Gastroesophageal sphincter (tissue), 3 donors: ENCODE results near the gene ACAN.

Source experiments
- CTCF ChIP-seq, 4 experiments: fragments of 200-600 bp in 2 of 4; fragments of 450-650 bp in 2 of 4; sonication (generic) in 1 of 4; IDR thresholded peaks; one replicate each; pipeline ENCODE4 v1.5.1; 2017 to 2019; ENCODE audit warnings: antibody characterized with exemption in 4 of 4, mild to moderate bottlenecking in 2 of 4, moderate library complexity in 2 of 4
- EP300 ChIP-seq: sonication (generic); formaldehyde crosslinking; IDR thresholded peaks from one replicate; pipeline ENCODE4 v1.6.1; 2017; ENCODE audit warnings: antibody characterized with exemption, mild to moderate bottlenecking
- POLR2A ChIP-seq, 2 donors: fragments of 450-650 bp; IDR thresholded peaks; one replicate each; pipeline ENCODE4 v1.6.1; 2017; ENCODE audit warnings: antibody characterized with exemption in 2 of 2, mild to moderate bottlenecking in 2 of 2, moderate library complexity in 1 of 2

GRCh38 chr15:88920186-88920891, 117.1 kb downstream of the ACAN start:
- TF ChIP-seq POLR2A (IDR thresholded peaks at IDR 0.05) (no peak), CTCF (IDR thresholded peaks at IDR 0.05) (no peak), EP300 (no peak)
